Stimulated activated CD8-positive, alpha-beta memory T cell treated with anti-CD3 and anti-CD28 coated beads, Interleukin-4, amount 100 ng/mL, for 1 hour (primary cell): ENCODE results near the gene INSIG1.

ENCODE experiments used
- DNase-seq, 2 donors: peaks; one replicate each; pipeline ENCODE4 v3.0.0-alpha.2; 2020; ENCODE audit warnings: low read depth in 2 of 2, low spot score in 1 of 2

Gene INSIG1

GRCh38 chr7:155265961-155266360 is 31.7 kb upstream of the INSIG1 start:
- no peak for DNase-seq

GRCh38 chr7:155266440-155266839 is 31.2 kb upstream of the INSIG1 start:
- no peak for DNase-seq

GRCh38 chr7:155267023-155267422 is 30.7 kb upstream of the INSIG1 start:
- DNase-seq = no peak

- DNase-seq = no peak
Measured at GRCh38 chr7:155267436-155267835, 30.2 kb upstream of the INSIG1 start.

GRCh38 chr7:155268211-155268610 is 29.5 kb upstream of the INSIG1 start:
- no peak for DNase-seq

GRCh38 chr7:155268921-155269650 is 28.6 kb upstream of the INSIG1 start:
- DNase-seq = no peak

GRCh38 chr7:155269766-155270585 is 27.7 kb upstream of the INSIG1 start:
- DNase-seq = no peak

GRCh38 chr7:155270861-155271260 is 26.8 kb upstream of the INSIG1 start:
- no peak for DNase-seq

GRCh38 chr7:155274633-155275355 is 22.9 kb upstream of the INSIG1 start:
- DNase-seq = no peak

- no peak for DNase-seq
Measured at GRCh38 chr7:155276042-155276799, 21.5 kb upstream of the INSIG1 start.

GRCh38 chr7:155276800-155277375 is 20.8 kb upstream of the INSIG1 start:
- DNase-seq = no peak

GRCh38 chr7:155277385-155277994 is 20.2 kb upstream of the INSIG1 start:
- DNase-seq = no peak

- no peak for DNase-seq
Measured at GRCh38 chr7:155278921-155279320, 18.8 kb upstream of the INSIG1 start.

- DNase-seq = no peak
Measured at GRCh38 chr7:155279787-155280445, 17.8 kb upstream of the INSIG1 start.

GRCh38 chr7:155280446-155281397 is 17.0 kb upstream of the INSIG1 start:
- DNase-seq = no peak

GRCh38 chr7:155281398-155281969 is 16.2 kb upstream of the INSIG1 start:
- no peak for DNase-seq

- DNase-seq = no peak
Measured at GRCh38 chr7:155282671-155283070, 15.0 kb upstream of the INSIG1 start.

GRCh38 chr7:155283565-155284194 is 14.0 kb upstream of the INSIG1 start:
- DNase-seq = no peak
